T-helper 2 cell treated with Interferon-gamma antibody and Interleukin-4, amounts not matched to agents 5 μg/mL and 100 μg/mL, for 36 hours (primary cell): ENCODE measurements around the gene HPGD.

Experiments
- DNase-seq: peaks from one replicate; pipeline ENCODE4 v3.0.0; 2021; ENCODE audit warnings: low spot score
- H3K27ac Mint-ChIP-seq: one replicate; pipeline ENCODE4 v1.8.0; 2021; ENCODE audit warnings: mild to moderate bottlenecking, mixed read lengths
- H3K27me3 Mint-ChIP-seq: one replicate; pipeline ENCODE4 v1.8.0; 2021; ENCODE audit warnings: low read depth, mixed read lengths
- H3K36me3 Mint-ChIP-seq: one replicate; pipeline ENCODE4 v1.8.0; 2021; ENCODE audit warnings: low read depth, mixed read lengths
- H3K4me1 Mint-ChIP-seq: one replicate; pipeline ENCODE4 v1.8.0; 2021; ENCODE audit warnings: low read depth, mixed read lengths
- H3K4me3 Mint-ChIP-seq: one replicate; pipeline ENCODE4 v1.8.0; 2022; ENCODE audit warnings: mild to moderate bottlenecking, moderate library complexity, mixed read lengths
- H3K9me3 Mint-ChIP-seq: one replicate; pipeline ENCODE4 v1.8.0; 2021; ENCODE audit warnings: mixed read lengths

The HPGD gene

GRCh38 chr4:174522183-174523024 is at the start of gene HPGD:
HPGD (minus strand) TSS chr4:174522488; CDS start chr4:174522451, 37 bp downstream.
- peak; percentile 37 for DNase-seq
- no peaks in the 10 kb centered on the region for H3K9me3 Mint-ChIP-seq
- no peaks in the 10 kb centered on the region for H3K36me3 Mint-ChIP-seq
- H3K4me3 Mint-ChIP-seq, result peak within 1 kb of the TSS; percentile 77
- peak within 1 kb of the TSS; percentile 27 for H3K27ac Mint-ChIP-seq
- H3K4me1 Mint-ChIP-seq, result peaks cover 10% of the 10 kb centered on the region
- peaks cover 51% of the 10 kb centered on the region for H3K27me3 Mint-ChIP-seq

GRCh38 chr4:174564529-174564928 is 42.2 kb upstream of the HPGD start:
- no peak overlapping the region for H3K27ac Mint-ChIP-seq

GRCh38 chr4:174563399-174563798 is 41.1 kb upstream of the HPGD start:
- Mint-ChIP-seq H3K27ac (no peak overlapping the region), H3K27me3 (no peaks in the 10 kb centered on the region), H3K4me1 (no peaks in the 10 kb centered on the region), H3K36me3 (no peaks in the 10 kb centered on the region), H3K9me3 (no peaks in the 10 kb centered on the region), H3K4me3 (no peak overlapping the region)
- DNase-seq, result no peak

More at GRCh38 chr4:174564529-174564928, 42.2 kb upstream of the HPGD start:
- H3K36me3 Mint-ChIP-seq, result no peaks in the 10 kb centered on the region
- H3K4me1 Mint-ChIP-seq, result no peaks in the 10 kb centered on the region
- no peak overlapping the region for H3K4me3 Mint-ChIP-seq
- DNase-seq, result no peak
- no peaks in the 10 kb centered on the region for H3K9me3 Mint-ChIP-seq
- H3K27me3 Mint-ChIP-seq, result no peaks in the 10 kb centered on the region

GRCh38 chr4:174561560-174561959 is 39.3 kb upstream of the HPGD start:
- no peaks in the 10 kb centered on the region for H3K9me3 Mint-ChIP-seq

GRCh38 chr4:174559894-174560293 is 37.6 kb upstream of the HPGD start:
- Mint-ChIP-seq H3K36me3 (no peaks in the 10 kb centered on the region), H3K27ac (no peak overlapping the region), H3K4me3 (no peak overlapping the region), H3K4me1 (no peaks in the 10 kb centered on the region), H3K27me3 (no peaks in the 10 kb centered on the region), H3K9me3 (no peaks in the 10 kb centered on the region)
- DNase-seq, result no peak

More at GRCh38 chr4:174561560-174561959, 39.3 kb upstream of the HPGD start:
- Mint-ChIP-seq H3K27ac (no peak overlapping the region), H3K36me3 (no peaks in the 10 kb centered on the region), H3K4me3 (no peak overlapping the region), H3K4me1 (no peaks in the 10 kb centered on the region), H3K27me3 (no peaks in the 10 kb centered on the region)
- no peak for DNase-seq

- peaks cover 3% of the 10 kb centered on the region for H3K9me3 Mint-ChIP-seq
Measured at GRCh38 chr4:174555789-174556630, 33.7 kb upstream of the HPGD start.

GRCh38 chr4:174554231-174554728 is 32.0 kb upstream of the HPGD start:
- Mint-ChIP-seq H3K27ac (no peak overlapping the region), H3K4me1 (no peaks in the 10 kb centered on the region), H3K27me3 (no peaks in the 10 kb centered on the region), H3K4me3 (no peak overlapping the region), H3K9me3 (peaks cover 3% of the 10 kb centered on the region), H3K36me3 (no peaks in the 10 kb centered on the region)
- no peak for DNase-seq

More at GRCh38 chr4:174555789-174556630, 33.7 kb upstream of the HPGD start:
- Mint-ChIP-seq H3K36me3 (no peaks in the 10 kb centered on the region), H3K4me1 (no peaks in the 10 kb centered on the region), H3K4me3 (no peak overlapping the region), H3K27me3 (no peaks in the 10 kb centered on the region), H3K27ac (no peak overlapping the region)
- no peak for DNase-seq

GRCh38 chr4:174553828-174554227 is 31.5 kb upstream of the HPGD start:
- Mint-ChIP-seq H3K36me3 (no peaks in the 10 kb centered on the region), H3K27me3 (no peaks in the 10 kb centered on the region), H3K4me3 (no peak overlapping the region), H3K27ac (no peak overlapping the region), H3K4me1 (no peaks in the 10 kb centered on the region), H3K9me3 (peaks cover 3% of the 10 kb centered on the region)
- no peak for DNase-seq

GRCh38 chr4:174553031-174553430 is 30.7 kb upstream of the HPGD start:
- no peak for DNase-seq
- no peak overlapping the region for H3K4me3 Mint-ChIP-seq
- no peaks in the 10 kb centered on the region for H3K27me3 Mint-ChIP-seq
- H3K27ac Mint-ChIP-seq, result no peak overlapping the region
- no peaks in the 10 kb centered on the region for H3K36me3 Mint-ChIP-seq
- H3K9me3 Mint-ChIP-seq, result peaks cover 6% of the 10 kb centered on the region
- H3K4me1 Mint-ChIP-seq, result no peaks in the 10 kb centered on the region

- no peak for DNase-seq
- H3K36me3 Mint-ChIP-seq, result no peaks in the 10 kb centered on the region
- no peaks in the 10 kb centered on the region for H3K27me3 Mint-ChIP-seq
- no peak overlapping the region for H3K4me3 Mint-ChIP-seq
- no peaks in the 10 kb centered on the region for H3K4me1 Mint-ChIP-seq
- H3K9me3 Mint-ChIP-seq, result peaks cover 6% of the 10 kb centered on the region
- no peak overlapping the region for H3K27ac Mint-ChIP-seq
Measured at GRCh38 chr4:174550541-174550940, 28.3 kb upstream of the HPGD start.

- no peak overlapping the region for H3K4me3 Mint-ChIP-seq
- no peak for DNase-seq
- no peaks in the 10 kb centered on the region for H3K4me1 Mint-ChIP-seq
- no peaks in the 10 kb centered on the region for H3K36me3 Mint-ChIP-seq
- no peaks in the 10 kb centered on the region for H3K27me3 Mint-ChIP-seq
- peaks cover 6% of the 10 kb centered on the region for H3K9me3 Mint-ChIP-seq
- H3K27ac Mint-ChIP-seq, result no peak overlapping the region
Measured at GRCh38 chr4:174549721-174550120, 27.4 kb upstream of the HPGD start.

GRCh38 chr4:174545268-174545667 is 23.0 kb upstream of the HPGD start:
- H3K9me3 Mint-ChIP-seq, result peaks cover 3% of the 10 kb centered on the region
- H3K4me1 Mint-ChIP-seq, result no peaks in the 10 kb centered on the region
- H3K27me3 Mint-ChIP-seq, result peaks cover 3% of the 10 kb centered on the region
- H3K4me3 Mint-ChIP-seq, result no peak overlapping the region
- DNase-seq, result no peak
- H3K36me3 Mint-ChIP-seq, result no peaks in the 10 kb centered on the region
- H3K27ac Mint-ChIP-seq, result no peak overlapping the region

- H3K27ac Mint-ChIP-seq, result no peak overlapping the region
- no peaks in the 10 kb centered on the region for H3K4me1 Mint-ChIP-seq
- DNase-seq, result no peak
- H3K27me3 Mint-ChIP-seq, result peaks cover 3% of the 10 kb centered on the region
- peaks cover 3% of the 10 kb centered on the region for H3K9me3 Mint-ChIP-seq
- H3K4me3 Mint-ChIP-seq, result no peak overlapping the region
- H3K36me3 Mint-ChIP-seq, result no peaks in the 10 kb centered on the region
Measured at GRCh38 chr4:174544496-174544895, 22.2 kb upstream of the HPGD start.

- H3K9me3 Mint-ChIP-seq, result no peaks in the 10 kb centered on the region
- H3K27me3 Mint-ChIP-seq, result peaks cover 5% of the 10 kb centered on the region
- H3K27ac Mint-ChIP-seq, result no peak overlapping the region
- DNase-seq, result no peak
- peaks cover 7% of the 10 kb centered on the region for H3K4me1 Mint-ChIP-seq
- H3K4me3 Mint-ChIP-seq, result no peak overlapping the region
- H3K36me3 Mint-ChIP-seq, result no peaks in the 10 kb centered on the region
Measured at GRCh38 chr4:174540175-174540574, 17.9 kb upstream of the HPGD start.
